Adipose tissue (tissue), 3 donors: ENCODE results near the gene CLDN7. TPM values are rescaled to one million over a fixed set of nuclear protein-coding genes. Genes with fewer than 3 reads are reported as not detected.
"Not testable (repeated sequence)": the region's sequence is repeated elsewhere in the genome, so short reads cannot be mapped to it uniquely, and the experiment has no call there.

Experiments
- H3K27ac ChIP-seq: one replicate; pipeline ENCODE4 v1.5.1; 2013; ENCODE audit warnings: low read depth, low read length
- WGBS, 3 donors: extraction: QIAGEN DNeasy Blood & Tissue Kit; methylation state at CpG; one replicate each; pipeline ENCODE4 v1.1.7; 2013; 5-methylcytosine and 5-hydroxymethylcytosine counted together
- polyA plus RNA-seq, 3 donors: library from polyadenylated mRNA; stranded (reverse); fragments of 200-250 nt; gene quantifications; one replicate each; pipeline ENCODE4 v1.2.3, GENCODE V29; 2013
- donor health status: healthy with polysubstance abuse.
- donor health status: Bipolar disorder and iron deficiency.
- donor health status: healthy.

Gene CLDN7
- polyA plus RNA-seq, 3 donors: 4.8 to 88.9 (median 6.7) TPM

- no peak overlapping the region for H3K27ac ChIP-seq
- 4 to 11% (median 5%) methylated on average over 52 to 54 of the region's 54 CpGs for WGBS, 3 donors
These were observed 1.5 kb downstream of the CLDN7 start for GRCh38 chr17:7260651-7261378.

DNA sequence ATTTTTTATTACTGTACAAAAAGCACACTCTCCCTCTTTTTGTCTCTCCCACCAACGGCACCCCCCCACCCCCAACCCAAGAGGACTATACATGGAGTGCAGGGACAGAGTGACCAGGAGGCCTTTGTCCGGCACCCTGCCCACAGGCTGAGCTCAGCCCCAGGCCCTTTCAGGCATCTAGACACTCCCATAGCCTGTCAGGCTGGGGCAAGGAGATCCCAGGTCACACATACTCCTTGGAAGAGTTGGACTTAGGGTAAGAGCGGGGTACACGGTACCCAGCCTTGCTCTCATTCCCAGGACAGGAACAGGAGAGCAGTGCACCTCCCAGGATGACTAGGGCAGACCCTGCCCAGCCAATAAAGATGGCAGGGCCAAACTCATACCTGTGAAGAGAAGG is 2.1 kb downstream of the CLDN7 start:
- H3K27ac ChIP-seq: no peak overlapping the region
- WGBS, 3 donors: 69 to 92% (median 80%) methylated on average over 4 of the region's 4 CpGs

DNA sequence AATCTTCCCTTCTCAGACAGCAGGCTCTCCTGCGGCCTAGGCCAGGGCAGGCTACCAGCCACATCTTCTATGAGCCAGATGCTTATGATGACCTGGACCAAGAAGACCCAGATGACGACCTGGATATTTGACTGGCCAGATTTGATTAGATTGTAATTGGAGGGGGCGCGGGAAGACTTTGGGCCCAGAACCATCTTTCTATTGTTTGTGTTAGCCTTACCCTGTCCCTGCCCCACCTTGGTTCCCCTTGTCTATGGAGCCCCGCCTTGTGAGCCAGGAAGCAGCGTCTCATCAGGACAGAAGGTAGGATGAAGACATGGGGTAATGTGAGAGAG is 2.8 kb downstream of the CLDN7 start:
- H3K27ac ChIP-seq: no peak overlapping the region

GRCh38 chr17:7258731-7259554 is 3.3 kb downstream of the CLDN7 start:
- 67 to 77% (median 75%) methylated on average over 7 of the region's 7 CpGs for WGBS, 3 donors

More for the DNA sequence above, 2.8 kb downstream of the CLDN7 start:
- 87 to 97% (median 96%) methylated on average over 6 of the region's 6 CpGs for WGBS, 3 donors

DNA sequence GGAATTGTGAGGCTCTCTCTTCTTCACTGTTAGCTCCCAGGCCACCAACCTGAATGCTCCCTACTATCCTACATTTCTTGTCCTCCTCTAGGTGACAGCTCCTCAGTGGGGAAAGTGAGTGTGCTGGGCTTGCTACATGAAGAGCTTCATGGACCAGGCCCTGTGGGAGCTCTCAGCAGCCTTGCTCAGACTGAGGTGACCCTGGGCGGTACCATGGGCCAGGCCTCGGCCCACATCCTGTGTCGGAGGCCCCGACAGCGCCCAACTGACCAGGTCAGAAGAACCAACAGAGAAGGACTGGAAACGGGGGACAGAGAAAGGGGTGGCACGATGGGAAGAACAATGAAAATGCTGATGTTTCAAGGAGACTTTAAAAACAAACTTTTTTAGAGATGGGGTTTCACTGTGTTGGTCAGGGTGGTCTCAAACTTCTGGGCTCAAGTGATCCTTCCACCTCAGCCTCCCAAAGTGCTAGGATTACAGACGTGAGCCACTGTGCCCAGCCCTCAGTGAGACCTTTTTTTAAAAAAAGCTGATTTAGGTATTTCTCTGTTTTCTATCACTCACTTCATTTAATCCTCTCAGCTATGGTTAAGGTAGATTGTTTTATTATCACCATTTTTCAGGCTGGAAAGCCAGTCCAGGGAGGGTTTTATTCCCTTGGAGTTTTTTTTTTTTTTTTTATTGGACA is 5.4 kb downstream of the CLDN7 start:
- no peak overlapping the region for H3K27ac ChIP-seq
- WGBS, 3 donors: 89 to 92% (median 91%) methylated on average over 8 of the region's 8 CpGs

More at GRCh38 chr17:7258731-7259554, 3.3 kb downstream of the CLDN7 start:
- no peak overlapping the region for H3K27ac ChIP-seq

DNA sequence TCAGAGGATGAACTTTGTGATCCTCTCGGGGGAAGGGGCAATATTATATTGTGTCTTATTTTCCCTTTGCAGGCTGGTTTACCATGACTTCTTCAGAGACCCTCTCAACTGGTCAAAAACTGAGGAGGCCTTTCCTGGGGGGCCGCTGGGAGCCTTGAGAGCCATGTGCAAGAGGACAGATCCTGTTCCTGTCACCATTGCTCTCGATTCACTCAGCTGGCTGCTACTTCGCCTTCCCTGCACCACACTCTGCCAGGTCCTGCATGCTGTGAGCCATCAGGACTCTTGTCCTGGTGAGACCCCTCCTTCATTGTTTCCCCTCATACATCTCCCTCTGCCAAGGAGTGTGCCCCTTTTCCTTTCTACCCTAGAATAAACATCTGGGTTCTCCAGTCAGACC is 7.8 kb downstream of the CLDN7 start:
- H3K27ac ChIP-seq: no peak overlapping the region
- 88 to 94% (median 92%) methylated on average over 4 of the region's 4 CpGs for WGBS, 3 donors

DNA sequence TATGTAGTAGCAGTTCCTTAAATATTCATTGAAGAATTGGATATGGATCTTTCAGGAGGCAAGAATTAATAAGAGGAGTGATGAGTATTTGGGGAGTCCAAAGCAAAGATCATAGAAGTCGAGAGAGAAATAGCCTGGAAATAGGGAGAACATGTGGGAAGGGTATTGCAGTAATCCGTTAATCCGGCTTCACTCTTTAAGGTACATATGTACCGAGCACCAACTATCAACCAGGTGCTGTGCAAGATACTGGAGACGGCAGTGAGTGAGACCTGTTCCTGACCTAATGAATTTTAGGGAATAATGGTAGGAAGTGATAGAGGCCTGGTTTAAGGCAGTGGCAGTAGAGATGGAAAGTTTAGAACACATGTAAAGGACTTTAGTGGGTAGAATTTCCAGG is 9.2 kb downstream of the CLDN7 start:
- no peak overlapping the region for H3K27ac ChIP-seq
- WGBS, 3 donors: 56 to 79% (median 76%) methylated on average over 5 of the region's 5 CpGs

DNA sequence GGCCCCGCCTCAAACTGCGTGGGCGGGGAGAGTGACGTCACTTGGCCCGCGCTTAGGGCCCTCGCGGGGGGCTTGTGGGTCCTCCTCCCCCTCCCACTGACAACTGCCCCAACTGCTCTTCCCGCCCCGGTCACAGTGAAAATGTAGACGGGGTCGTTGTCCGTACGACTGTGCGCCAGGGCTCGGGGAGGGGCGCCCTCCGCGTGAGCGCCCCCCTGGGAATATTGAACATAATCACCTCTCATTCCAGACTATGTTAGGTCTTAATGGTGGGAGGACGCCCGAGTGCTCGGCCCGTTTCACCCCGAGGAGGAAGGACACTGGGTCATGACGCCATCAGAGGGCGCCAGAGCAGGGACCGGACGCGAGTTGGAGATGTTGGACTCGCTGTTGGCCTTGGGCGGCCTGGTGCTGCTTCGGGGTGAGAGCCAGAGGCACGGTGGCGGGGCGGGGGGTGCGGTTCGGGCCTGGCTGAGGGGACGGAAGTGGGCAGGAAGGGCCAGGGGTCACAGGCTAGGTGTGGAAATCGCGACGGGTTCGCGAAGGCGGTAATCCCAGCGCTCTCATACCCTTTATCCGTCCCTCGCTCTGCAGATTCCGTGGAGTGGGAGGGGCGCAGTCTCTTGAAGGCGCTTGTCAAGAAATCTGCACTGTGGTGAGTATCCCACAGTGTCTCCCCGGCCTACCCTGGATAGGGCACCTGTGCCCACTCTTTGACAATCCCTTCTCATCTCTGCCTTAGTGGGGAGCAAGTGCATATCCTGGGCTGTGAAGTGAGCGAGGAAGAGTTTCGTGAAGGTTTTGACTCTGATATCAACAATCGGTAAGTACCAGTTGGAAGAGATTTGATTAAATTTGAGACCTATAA is 9.9 kb downstream of the CLDN7 start, which contains the start of gene ELP5:
Gene ELP5, plus strand, starts transcription at position 40 of the 868 bp plus-strand sequence. Its CDS starts 336 bp downstream, at position 376.
- peak within 1 kb of the TSS; percentile 95 for H3K27ac ChIP-seq
- 1% methylated on average over 55 of the region's 55 CpGs for WGBS, 3 donors

GRCh38 chr17:7251661-7252175 is 10.6 kb downstream of the CLDN7 start, which contains the start of gene CTDNEP1:
CTDNEP1 (minus strand) TSS chr17:7251734; CDS start chr17:7251296, 438 bp downstream.
- WGBS, 3 donors: 1% methylated on average over 21 to 41 of the region's 41 CpGs
- H3K27ac ChIP-seq: peak within 1 kb of the TSS; percentile 95

DNA sequence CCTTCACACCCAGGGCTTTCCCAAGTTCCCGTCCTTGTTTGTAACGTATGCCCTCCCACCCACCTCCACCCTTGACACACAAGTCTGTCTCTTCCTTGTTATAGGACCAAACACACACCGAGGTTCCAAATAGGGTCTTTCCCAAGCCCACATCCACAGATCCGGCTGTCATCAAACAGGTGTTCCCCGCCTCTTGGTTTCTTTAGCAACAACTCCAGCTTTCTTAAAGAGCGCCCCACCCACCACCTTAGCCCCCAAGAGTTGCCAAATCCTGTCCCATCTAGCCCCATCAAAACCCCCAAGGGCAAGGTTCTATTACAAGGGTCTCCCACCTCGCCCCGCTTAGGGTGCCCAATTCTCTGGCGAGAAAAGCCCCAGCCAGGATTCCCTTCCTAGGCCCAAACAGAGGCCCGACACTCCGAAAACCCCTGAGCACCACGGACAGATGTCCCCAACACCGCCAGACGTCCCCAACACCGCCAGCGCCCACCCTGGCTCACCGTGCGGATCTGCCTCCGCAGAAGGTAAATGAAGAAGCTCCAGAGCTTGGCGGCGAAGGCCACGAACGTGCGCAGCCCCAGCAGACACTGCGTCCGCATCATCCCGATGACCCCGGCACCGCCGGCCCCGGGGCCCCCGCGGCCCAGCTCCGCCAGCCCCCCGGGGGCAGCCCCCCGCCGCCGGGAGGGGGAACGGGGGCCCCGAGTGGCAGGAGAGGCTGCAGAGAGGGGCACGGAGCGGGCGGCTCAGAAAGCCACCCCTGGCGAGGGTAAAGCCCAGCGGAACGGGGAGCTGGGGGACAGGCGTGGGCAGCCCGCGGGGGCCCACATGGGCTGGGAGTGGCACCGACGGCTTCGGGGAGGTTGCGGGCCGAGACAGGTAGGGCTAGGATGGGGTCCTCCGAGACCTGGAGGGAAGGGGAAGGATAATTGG is 11.3 kb downstream of the CLDN7 start:
- WGBS, 3 donors: 0 to 1% (median 0%) methylated on average over 53 to 55 of the region's 55 CpGs
- H3K27ac ChIP-seq: no peak overlapping the region

DNA sequence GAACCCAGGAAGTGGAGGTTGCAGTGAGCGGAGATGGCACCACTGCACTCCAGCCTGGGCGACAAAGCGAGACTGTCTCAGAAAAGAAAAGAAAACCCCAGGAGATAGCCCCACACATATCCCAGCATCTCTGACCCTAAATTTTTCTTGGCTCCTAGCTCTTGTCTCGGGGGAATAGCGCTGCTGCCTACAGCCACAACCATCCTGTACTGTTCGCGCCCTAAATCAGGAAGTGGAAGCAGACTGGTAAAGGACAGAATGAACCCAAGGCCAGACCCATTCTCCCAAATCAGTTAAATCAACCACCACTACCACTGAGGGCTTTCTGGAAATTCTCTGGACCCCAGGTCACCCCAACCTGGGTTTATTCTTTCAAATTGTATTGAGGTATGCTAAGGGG is 12.4 kb downstream of the CLDN7 start:
- no peak overlapping the region for H3K27ac ChIP-seq
- 69 to 85% (median 69%) methylated on average over 7 of the region's 7 CpGs for WGBS, 3 donors

GRCh38 chr17:7249214-7249613 is 13.1 kb downstream of the CLDN7 start:
- 83 to 85% (median 84%) methylated on average over 6 of the region's 6 CpGs for WGBS, 3 donors
- H3K27ac ChIP-seq: no peak overlapping the region

- 64 to 78% (median 68%) methylated on average over 4 of the region's 4 CpGs for WGBS, 3 donors
- no peak overlapping the region for H3K27ac ChIP-seq
These were observed 13.5 kb downstream of the CLDN7 start for GRCh38 chr17:7248796-7249195.

- 87 to 93% (median 91%) methylated on average over 5 of the region's 5 CpGs for WGBS, 3 donors
- H3K27ac ChIP-seq: no peak overlapping the region
These were observed 15.5 kb downstream of the CLDN7 start for GRCh38 chr17:7246779-7247178.

DNA sequence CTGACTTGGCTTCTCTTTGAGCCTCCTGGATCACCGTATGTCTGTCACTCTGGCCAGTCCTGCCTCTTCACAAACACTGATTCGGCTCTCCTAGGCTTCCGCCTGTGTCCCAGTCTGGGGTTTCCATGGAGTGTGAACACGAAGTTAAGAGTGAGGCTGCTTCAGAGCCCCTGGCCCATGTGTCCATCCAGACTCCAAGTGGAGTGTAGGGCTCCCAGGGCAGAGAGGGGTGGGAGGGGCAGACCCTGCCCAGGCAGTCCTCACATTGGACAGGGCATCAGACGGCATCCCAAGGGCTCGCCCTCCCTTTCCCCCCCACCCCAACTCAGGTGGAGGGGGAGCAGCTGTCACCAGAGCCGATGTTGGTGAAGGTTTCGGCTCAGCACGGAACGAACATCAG is 18.4 kb downstream of the CLDN7 start:
- 61 to 87% (median 84%) methylated on average over 10 of the region's 10 CpGs for WGBS, 3 donors
- H3K27ac ChIP-seq: not testable (repeated sequence)

DNA sequence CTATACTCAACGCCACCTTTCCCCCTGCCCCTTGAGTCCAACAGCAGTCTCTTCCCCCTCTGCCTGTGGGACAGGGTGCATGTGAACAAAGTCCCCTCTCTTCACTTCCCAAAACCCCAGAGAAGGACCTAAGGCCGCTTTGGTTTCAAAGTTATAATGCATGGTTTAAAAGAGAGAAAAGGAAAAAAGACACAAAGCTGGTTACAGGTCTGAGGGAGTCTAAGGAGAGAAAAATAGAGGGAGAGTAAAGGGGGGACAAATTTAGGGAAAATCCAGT is 18.9 kb downstream of the CLDN7 start:
- peak overlapping the region; percentile 77 for H3K27ac ChIP-seq
- WGBS, 3 donors: 24 to 49% (median 37%) methylated on average over 2 of the region's 2 CpGs
